Breast epithelium (tissue), 4 donors: ENCODE measurements around the gene KRTAP5-11. TPM values are rescaled to one million over a fixed set of nuclear protein-coding genes. Genes with fewer than 3 reads are reported as not detected.
"Not testable (repeated sequence)": the region's sequence is repeated elsewhere in the genome, so short reads cannot be mapped to it uniquely, and the experiment has no call there.

Experiments used
- DNase-seq, 2 donors: peaks; one replicate each; pipeline ENCODE4 v3.0.0-alpha.2; 2019; ENCODE audit warnings: low spot score in 2 of 2
- H3K27ac ChIP-seq, 2 donors: fragments of 200-600 bp; sonication (generic) in 1 of 2; one replicate each; pipeline ENCODE4 v1.5.1; 2016 to 2019; ENCODE audit warnings: mild to moderate bottlenecking in 1 of 2
- H3K27me3 ChIP-seq, 2 donors: fragments of 200-600 bp; sonication (generic) in 1 of 2; one replicate each; pipeline versions ENCODE4 v1.5.1 to v1.6.0; 2017 to 2019; ENCODE audit warnings: control low read depth in 1 of 2, mild to moderate bottlenecking in 1 of 2
- H3K36me3 ChIP-seq: fragments of 200-600 bp; one replicate; pipeline ENCODE4 v1.5.1; 2019
- H3K4me1 ChIP-seq, 2 donors: fragments of 200-600 bp; sonication (generic); one replicate each; pipeline ENCODE4 v1.5.1; 2016 to 2019; ENCODE audit warnings: control low read depth in 1 of 2
- H3K4me3 ChIP-seq, 3 donors: fragments of 200-600 bp; sonication (generic); 1 replicate in 2 of 3; 2 replicates in 1 of 3; pipeline ENCODE4 v1.5.1; 2016 to 2019; ENCODE audit warnings: mild to moderate bottlenecking in 3 of 3, moderate library complexity in 2 of 3
- H3K9me3 ChIP-seq, 2 donors: fragments of 200-600 bp; sonication (generic) in 1 of 2; one replicate each; pipeline ENCODE4 v1.5.1; 2016 to 2019; ENCODE audit warnings: control low read depth in 1 of 2
- CTCF ChIP-seq, 3 donors: fragments of 450-650 bp; IDR thresholded peaks; one replicate each; pipeline ENCODE4 v1.5.1; 2016 to 2017; ENCODE audit warnings: antibody characterized with exemption in 3 of 3, mild to moderate bottlenecking in 3 of 3, moderate library complexity in 3 of 3
- intact Hi-C: fragments of 100-400 bp; cut with DNase I; formaldehyde crosslinking; loops from one replicate; pipeline ENCODE4 v1.15.1; 2023; ENCODE audit warnings: low total_unique reads
- total RNA-seq, 3 donors: library from RNA; depleted of rRNA; stranded (reverse); fragments of >200 nt; gene quantifications; one replicate each; pipeline ENCODE4 v1.1.0, GENCODE V29; 2016

The KRTAP5-11 gene
- total RNA-seq, 3 donors from 2014 or later, result not detected

GRCh38 chr11:71606853-71607519, 24.3 kb upstream of the KRTAP5-11 start:
- intact Hi-C loops, H3K36me3 ChIP-seq, H3K4me1 ChIP-seq, H3K9me3 ChIP-seq, DNase-seq, H3K27ac ChIP-seq: not testable (repeated sequence)
- peaks cover 0 to 21% of the 10 kb centered on the region in 2 donors for H3K27me3 ChIP-seq
- H3K4me3 ChIP-seq, result peak overlapping the region in 1 of 3 donors; percentile 35

- intact Hi-C loops, DNase-seq, H3K4me3 ChIP-seq, H3K9me3 ChIP-seq, H3K36me3 ChIP-seq, H3K4me1 ChIP-seq, H3K27ac ChIP-seq: not testable (repeated sequence)
- peak in 2 of 3 donors; percentile 21 to 27 for TF ChIP-seq CTCF (IDR thresholded peaks at IDR 0.05)
- H3K27me3 ChIP-seq, result peaks cover 0 to 21% of the 10 kb centered on the region in 2 donors
Measured at GRCh38 chr11:71604798-71605488, 22.3 kb upstream of the KRTAP5-11 start.

GRCh38 chr11:71603221-71603620, 20.5 kb upstream of the KRTAP5-11 start:
- H3K36me3 ChIP-seq, DNase-seq, H3K27ac ChIP-seq, H3K4me1 ChIP-seq, H3K27me3 ChIP-seq, H3K9me3 ChIP-seq, H3K4me3 ChIP-seq, intact Hi-C loops: not testable (repeated sequence)

GRCh38 chr11:71589546-71589920, 6.9 kb upstream of the KRTAP5-11 start:
- DNase-seq, result peak in 1 of 2 donors; percentile 22
- H3K9me3 ChIP-seq, H3K4me3 ChIP-seq, H3K27ac ChIP-seq, H3K4me1 ChIP-seq, H3K36me3 ChIP-seq, H3K27me3 ChIP-seq, intact Hi-C loops: not testable (repeated sequence)

- DNase-seq, H3K4me3 ChIP-seq, H3K9me3 ChIP-seq, intact Hi-C loops, H3K4me1 ChIP-seq, H3K36me3 ChIP-seq, H3K27me3 ChIP-seq: not testable (repeated sequence)
- H3K27ac ChIP-seq, result peak overlapping the region; percentile 19 to 45
Measured at GRCh38 chr11:71588822-71589545, 6.3 kb upstream of the KRTAP5-11 start.

- peak overlapping the region; percentile 19 to 45 for H3K27ac ChIP-seq
- DNase-seq, result peak in 1 of 2 donors; percentile 62
- H3K27me3 ChIP-seq, H3K36me3 ChIP-seq, H3K9me3 ChIP-seq, H3K4me3 ChIP-seq, H3K4me1 ChIP-seq, intact Hi-C loops: not testable (repeated sequence)
Measured at GRCh38 chr11:71588314-71588713, 5.6 kb upstream of the KRTAP5-11 start.

GRCh38 chr11:71585673-71586072, 3.0 kb upstream of the KRTAP5-11 start:
- H3K9me3 ChIP-seq, H3K4me1 ChIP-seq, H3K27ac ChIP-seq, DNase-seq, H3K4me3 ChIP-seq, intact Hi-C loops, H3K27me3 ChIP-seq, H3K36me3 ChIP-seq: not testable (repeated sequence)

GRCh38 chr11:71582969-71583368, 294 bp upstream of the KRTAP5-11 start:
- H3K4me1 ChIP-seq, intact Hi-C loops, H3K4me3 ChIP-seq, DNase-seq, H3K27me3 ChIP-seq, H3K36me3 ChIP-seq, H3K27ac ChIP-seq, H3K9me3 ChIP-seq: not testable (repeated sequence)
